Lung (tissue), 16 donors: Measurements from ENCODE around the gene MAP2K5. TPM values are rescaled to one million over a fixed set of nuclear protein-coding genes. Genes with fewer than 3 reads are reported as not detected.

Experiments used
- ATAC-seq: fragments of 200-7000 bp; cut with Tn5 transposase; one replicate; pipeline ENCODE4 v1.9.1; 2020; ENCODE audit warnings: moderate number of reproducible peaks; ENCODE audit not compliant: insufficient read depth, low FRiP score
- DNase-seq, 3 donors: peaks; one replicate each; pipeline ENCODE4 v3.0.0-alpha.2; 2013 to 2017
- H3K27ac ChIP-seq, 2 donors: one replicate each; pipeline ENCODE4 v1.5.1; 2013; ENCODE audit warnings: mild to moderate bottlenecking in 2 of 2, moderate library complexity in 2 of 2, control low read depth in 1 of 2, inconsistent platforms in 1 of 2, low read depth in 1 of 2, low read length in 1 of 2
- H3K27me3 ChIP-seq, 3 donors: one replicate each; pipeline ENCODE4 v1.5.1; 2013; ENCODE audit warnings: low read length in 2 of 3; ENCODE audit not compliant: control insufficient read depth in 3 of 3, insufficient read depth in 3 of 3
- H3K36me3 ChIP-seq, 4 donors: one replicate each; pipeline ENCODE4 v1.5.1; 2013; ENCODE audit warnings: low read length in 4 of 4, mild to moderate bottlenecking in 1 of 4, moderate library complexity in 1 of 4; ENCODE audit not compliant: control insufficient read depth in 4 of 4, insufficient read depth in 4 of 4
- H3K4me1 ChIP-seq, 5 donors: one replicate each; pipeline ENCODE4 v1.5.1; 2013; ENCODE audit warnings: low read length in 5 of 5, mild to moderate bottlenecking in 2 of 5, moderate library complexity in 1 of 5; ENCODE audit not compliant: control insufficient read depth in 5 of 5, insufficient read depth in 5 of 5
- H3K4me3 ChIP-seq: one replicate; pipeline ENCODE4 v1.5.1; 2013; ENCODE audit warnings: mild to moderate bottlenecking, control low read depth, moderate library complexity
- H3K9ac ChIP-seq, 2 donors: one replicate each; pipeline ENCODE4 v1.5.1; 2013; ENCODE audit warnings: low read length in 2 of 2, control low read depth in 1 of 2; ENCODE audit not compliant: insufficient read depth in 1 of 2
- H3K9me3 ChIP-seq, 4 donors: one replicate each; pipeline ENCODE4 v1.5.1; 2013; ENCODE audit warnings: low read length in 3 of 4, mild to moderate bottlenecking in 1 of 4, moderate library complexity in 1 of 4; ENCODE audit not compliant: control insufficient read depth in 4 of 4, insufficient read depth in 3 of 4
- WGBS, 2 donors: extraction: QIAGEN DNeasy Blood & Tissue Kit; methylation state at CpG; one replicate each; pipeline ENCODE4 v1.1.7; 2013; 5-methylcytosine and 5-hydroxymethylcytosine counted together
- long read RNA-seq, 5 donors: transcript quantifications; one replicate each; lab custom pipeline, GENCODE V29; 2026
- polyA plus RNA-seq, 2 donors: library from polyadenylated mRNA; stranded (reverse); fragments of 200-250 nt; gene quantifications; one replicate each; pipeline ENCODE4 v1.2.1, GENCODE V29; 2013
- total RNA-seq, 2 donors: library from RNA; depleted of rRNA in 1 of 2; stranded (reverse); fragments of >200 nt in 1 of 2; gene quantifications; one replicate each; pipeline ENCODE4 v1.2.1, GENCODE V29; 2014 to 2021
- TF ChIP-seq, protein P1 (sequence below): IDR thresholded peaks from 2 replicates; pipeline ENCODE4 v1.5.1; 2012; ENCODE audit warnings: mild to moderate bottlenecking; ENCODE audit errors: control extremely low read depth, extremely low read depth
- donor health status: control.
- donor health status: control.
- donor health status: Bipolar disorder and iron deficiency.
- donor health status: healthy.
- donor health status: DM: yes; HTN: yes; CAD: no.

MAP2K5 gene
- total RNA-seq (10 to 100 TPM; 17.2 to 19.1 TPM), polyA plus RNA-seq (1 to 10 TPM; 6.3 to 7.6 TPM)
- long read RNA-seq, donor 1, partial matches to known transcripts, result 0 of 3 reads
- long read RNA-seq, donor 1, other reads (novel, unspliced or antisense), result 0 of 3 reads
- long read RNA-seq, donor 2, result 0 reads
- long read RNA-seq, donor 3, partial matches to known transcripts, result 0 of 1 reads
- long read RNA-seq, donor 3, other reads (novel, unspliced or antisense), result 0 of 1 reads
- long read RNA-seq, donor 4, partial matches to known transcripts, result 0 of 2 reads
- long read RNA-seq, donor 4, other reads (novel, unspliced or antisense), result 0 of 2 reads
- long read RNA-seq, donor 5, partial matches to known transcripts, result 0 of 1 reads
- long read RNA-seq, donor 5, other reads (novel, unspliced or antisense), result 0 of 1 reads

DNA sequence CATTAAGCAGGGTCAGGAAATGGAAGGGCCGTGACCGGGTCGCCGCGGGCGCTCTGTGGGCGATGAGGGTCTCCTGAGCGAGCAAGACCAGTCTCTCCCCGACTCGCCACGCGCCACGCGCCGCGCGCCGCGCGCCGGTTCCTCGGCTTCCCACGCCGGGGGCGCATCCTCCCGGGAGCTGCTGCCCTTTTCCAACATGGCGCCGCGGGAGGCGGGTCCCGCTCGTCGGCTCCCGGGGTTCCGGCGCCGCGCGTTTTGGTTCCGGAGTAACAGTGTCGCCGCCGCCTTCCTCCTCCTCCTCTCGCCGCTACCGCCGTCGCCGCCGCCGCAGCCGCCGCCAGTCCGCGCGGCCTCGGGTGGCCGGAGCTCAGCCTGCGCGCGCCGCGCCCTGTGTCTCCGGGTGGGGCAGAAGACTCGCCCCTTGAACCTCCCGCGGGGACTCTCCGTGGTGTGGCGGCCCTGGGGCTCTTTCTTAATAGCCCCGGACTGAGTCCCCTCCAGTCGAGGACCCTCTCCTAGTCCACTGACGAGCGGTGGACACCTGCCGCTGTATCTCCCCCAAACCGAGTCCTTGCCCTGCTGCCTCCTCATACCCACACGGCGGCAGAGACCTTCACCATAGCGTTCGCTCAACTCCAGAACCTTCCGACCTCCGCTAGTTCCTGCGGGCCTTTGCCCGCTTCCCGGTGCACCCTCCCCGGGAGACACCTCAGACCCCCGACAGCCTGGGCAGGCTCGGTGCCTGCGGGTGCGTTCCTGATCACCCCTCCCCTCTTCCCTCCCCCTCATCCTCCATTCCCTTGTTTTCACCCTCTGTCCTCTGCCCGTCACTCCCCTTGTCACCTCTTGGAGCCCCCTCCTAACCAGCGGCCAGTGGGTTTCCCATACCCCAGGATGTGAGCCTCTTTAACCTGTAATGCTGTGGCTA, at the start of gene MAP2K5:
Gene MAP2K5 (plus strand): TSS at position 284 of the 928 bp plus-strand sequence. CDS start 633 bp downstream, at position 917.
- Histone ChIP-seq H3K9me3 (no peaks in the 10 kb centered on the region), H3K4me1 (peaks cover 0 to 19% (median 2%) of the 10 kb centered on the region in 5 donors), H3K27me3 (no peaks in the 10 kb centered on the region), H3K36me3 (peaks cover 0 to 6% (median 1%) of the 10 kb centered on the region in 4 donors), H3K9ac (peak within 1 kb of the TSS; percentile 17 to 91), H3K27ac (peak within 1 kb of the TSS; percentile 78 to 95), H3K4me3 (peak within 1 kb of the TSS; percentile 68)
- WGBS, 2 donors, result 0 to 1% methylated on average over 89 to 91 of the region's 91 CpGs
- ATAC-seq (peak; percentile 94), DNase-seq (peak; percentile 80 to 85 (median 83))
- TF ChIP-seq, protein P1, sequence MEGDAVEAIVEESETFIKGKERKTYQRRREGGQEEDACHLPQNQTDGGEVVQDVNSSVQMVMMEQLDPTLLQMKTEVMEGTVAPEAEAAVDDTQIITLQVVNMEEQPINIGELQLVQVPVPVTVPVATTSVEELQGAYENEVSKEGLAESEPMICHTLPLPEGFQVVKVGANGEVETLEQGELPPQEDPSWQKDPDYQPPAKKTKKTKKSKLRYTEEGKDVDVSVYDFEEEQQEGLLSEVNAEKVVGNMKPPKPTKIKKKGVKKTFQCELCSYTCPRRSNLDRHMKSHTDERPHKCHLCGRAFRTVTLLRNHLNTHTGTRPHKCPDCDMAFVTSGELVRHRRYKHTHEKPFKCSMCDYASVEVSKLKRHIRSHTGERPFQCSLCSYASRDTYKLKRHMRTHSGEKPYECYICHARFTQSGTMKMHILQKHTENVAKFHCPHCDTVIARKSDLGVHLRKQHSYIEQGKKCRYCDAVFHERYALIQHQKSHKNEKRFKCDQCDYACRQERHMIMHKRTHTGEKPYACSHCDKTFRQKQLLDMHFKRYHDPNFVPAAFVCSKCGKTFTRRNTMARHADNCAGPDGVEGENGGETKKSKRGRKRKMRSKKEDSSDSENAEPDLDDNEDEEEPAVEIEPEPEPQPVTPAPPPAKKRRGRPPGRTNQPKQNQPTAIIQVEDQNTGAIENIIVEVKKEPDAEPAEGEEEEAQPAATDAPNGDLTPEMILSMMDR, result no peak

GRCh38 chr15:67495585-67495984, 46.9 kb upstream of the MAP2K5 start:
- H3K27me3 ChIP-seq, result peaks cover 0 to 11% (median 5%) of the 10 kb centered on the region in 3 donors
- ATAC-seq (no peak), DNase-seq (no peak)
- H3K9me3 ChIP-seq, result no peaks in the 10 kb centered on the region
- TF ChIP-seq, protein P1, result no peak
- 95 to 97% methylated on average over 1 of the region's 1 CpG for WGBS, 2 donors
- no peaks in the 10 kb centered on the region for H3K4me1 ChIP-seq
- H3K9ac ChIP-seq, result no peak overlapping the region
- H3K36me3 ChIP-seq, result peaks cover 0 to 3% (median 0%) of the 10 kb centered on the region in 4 donors
- H3K4me3 ChIP-seq, result no peak overlapping the region
- H3K27ac ChIP-seq, result no peak overlapping the region

DNA sequence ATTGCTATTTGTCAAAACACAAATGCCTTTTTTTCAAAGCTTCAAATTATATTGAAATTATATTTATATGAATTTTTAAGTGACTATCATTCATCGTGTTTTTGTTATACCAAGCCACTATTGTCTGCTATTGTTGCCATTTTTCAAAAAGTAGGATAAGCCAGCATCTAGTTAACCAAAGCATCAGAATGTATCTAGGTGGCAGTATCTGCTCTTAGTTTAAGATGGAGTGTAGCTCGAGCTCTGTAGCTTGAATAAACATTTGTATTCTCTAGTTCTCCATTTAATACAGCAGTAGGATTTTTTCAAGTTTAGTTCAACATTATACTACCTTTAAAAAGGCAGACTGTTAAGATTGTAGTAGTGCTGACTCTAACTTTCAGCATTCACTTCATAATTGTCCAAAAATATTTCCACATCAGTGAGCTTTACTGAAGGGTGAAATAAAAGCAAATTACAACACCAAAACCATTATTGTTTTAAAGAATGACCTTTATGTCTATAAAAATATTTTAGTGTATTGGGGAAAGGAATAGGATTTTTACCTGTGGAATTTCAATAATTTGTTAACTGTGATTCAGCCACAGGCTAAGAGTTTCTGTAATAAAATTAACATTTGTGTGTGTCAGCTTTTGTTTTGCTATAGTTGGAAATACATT, 41.2 kb upstream of the MAP2K5 start:
- WGBS, 2 donors, result 19 to 35% methylated on average over 2 of the region's 2 CpGs
- Histone ChIP-seq H3K9me3 (no peaks in the 10 kb centered on the region), H3K4me3 (no peak overlapping the region), H3K4me1 (peaks cover 0 to 5% (median 0%) of the 10 kb centered on the region in 5 donors), H3K36me3 (no peaks in the 10 kb centered on the region), H3K27ac (no peak overlapping the region), H3K27me3 (peaks cover 0 to 22% (median 17%) of the 10 kb centered on the region in 3 donors), H3K9ac (no peak overlapping the region)
- ATAC-seq (no peak), DNase-seq (peak in 2 of 3 donors; percentile 62 to 70)
- TF ChIP-seq, protein P1, result no peak
